ENCODE measurements around the gene LRPPRC. TPM values are rescaled to one million over a fixed set of nuclear protein-coding genes. Genes with fewer than 3 reads are reported as not detected.

Gene LRPPRC
- polyA plus RNA-seq, 1 of the 3 experiments (the other 2 are of a cell fraction): 31.4 TPM

- no peak overlapping the region for H3K9ac ChIP-seq
- WGBS (ENCODE audit: low lambda C conversion rate): 78% methylated on average over 5 of the region's 5 CpGs
- no peak for DNase-seq
- H3K27me3 ChIP-seq (ENCODE audit: insufficient read depth): no peaks in the 10 kb centered on the region
- peaks cover 4% of the 10 kb centered on the region for H3F3A ChIP-seq (replicated peaks; ENCODE audit: insufficient read depth)
- H3K27ac ChIP-seq (ENCODE audit: low read depth in 2 of 2, low read length in 1 of 2): no peak overlapping the region
- H3K9me2 ChIP-seq: no peaks in the 10 kb centered on the region
- H2AFZ ChIP-seq (ENCODE audit: low read depth): no peak overlapping the region
- CTCF ChIA-PET: interaction anchor here (2.2 kb wide), 1 partner anchor 80 kb away, joined by 16 read pairs; no protein-coding TSS in a partner anchor
- no peak overlapping the region for H3K4me3 ChIP-seq (ENCODE audit: low read depth in 2 of 2, low read length in 1 of 2)
- peaks cover 0 to 7% of the 10 kb centered on the region in 2 experiments; a peak in 1 of 4 replicates for H3K4me1 ChIP-seq (ENCODE audit: control insufficient read depth in 1 of 2, insufficient read depth in 2 of 2, low read depth in 1 of 2, low read length in 1 of 2)
- no peaks in the 10 kb centered on the region for H3K9me3 ChIP-seq
- no peak for TF ChIP-seq ELF1 (IDR thresholded peaks at IDR 0.05)
- no peak for TF ChIP-seq GATA2 (CRISPR knock-in tag; IDR thresholded peaks at IDR 0.05)
- no peak for TF ChIP-seq FOSL2 (IDR thresholded peaks at IDR 0.05; ENCODE audit: borderline replicate concordance, low read depth)
- TF ChIP-seq CHD2 (IDR thresholded peaks at IDR 0.05; ENCODE audit: low read length, partially characterized antibody): no peak
- no peak for TF ChIP-seq IRF3 (IDR thresholded peaks at IDR 0.05; ENCODE audit: low read depth, low read length)
- no peak for TF ChIP-seq EP300 (IDR thresholded peaks at IDR 0.05; ENCODE audit: borderline replicate concordance in 1 of 2, low read depth in 1 of 2, low read length in 1 of 2)
- no peak for TF ChIP-seq RCOR1 (IDR thresholded peaks at IDR 0.05; ENCODE audit: low read length)
- TF ChIP-seq TCF12 (IDR thresholded peaks at IDR 0.05): no peak
- TF ChIP-seq ZBTB33 (IDR thresholded peaks at IDR 0.05; ENCODE audit: borderline replicate concordance, low read depth): no peak
- no peak for TF ChIP-seq YY1 (IDR thresholded peaks at IDR 0.05; ENCODE audit: low read depth)
- no peak for TF ChIP-seq POLR2AphosphoS5 (IDR thresholded peaks at IDR 0.05; ENCODE audit: low read depth, low read length)
- no peak for TF ChIP-seq REST (IDR thresholded peaks at IDR 0.05; ENCODE audit: low read depth, low read length)
- TF ChIP-seq SIN3A (IDR thresholded peaks at IDR 0.05; ENCODE audit: borderline replicate concordance, low read depth, low read length): no peak
- TF ChIP-seq FOXJ3 (CRISPR knock-in tag; IDR thresholded peaks at IDR 0.05): no peak
- no peak for TF ChIP-seq GABPA (IDR thresholded peaks at IDR 0.05; ENCODE audit: low read depth)
- TF ChIP-seq JUND (IDR thresholded peaks at IDR 0.05): no peak
- H3K4me2 ChIP-seq: no peak overlapping the region
- H3K79me2 ChIP-seq (ENCODE audit: insufficient read depth): no peaks in the 10 kb centered on the region
- no peaks in the 10 kb centered on the region for H4K20me1 ChIP-seq (ENCODE audit: insufficient read depth)
- no peaks in the 10 kb centered on the region for H3K36me3 ChIP-seq (replicated peaks in 1 of 2; ENCODE audit: control insufficient read depth in 1 of 2, insufficient read depth in 2 of 2, low read length in 1 of 2)
- POLR2A ChIA-PET: no interaction called here
Observed at GRCh38 chr2:43879261-43879660, 116.5 kb downstream of the LRPPRC start.

Data from SK-N-SH (cell line).